T-helper 9 cell (primary cell): ENCODE measurements around the gene AGPAT3.

Experiments
- DNase-seq: peaks from one replicate; pipeline ENCODE4 v3.0.0-alpha.2; 2020

The AGPAT3 gene

GRCh38 chr21:44000360-44000759 lies 135.3 kb downstream of the AGPAT3 start:
- no peak for DNase-seq

GRCh38 chr21:44002511-44002910 lies 137.5 kb downstream of the AGPAT3 start:
- no peak for DNase-seq

GRCh38 chr21:44003307-44003966 lies 138.4 kb downstream of the AGPAT3 start:
- no peak for DNase-seq

GRCh38 chr21:44005071-44005470 lies 140.0 kb downstream of the AGPAT3 start:
- no peak for DNase-seq

- DNase-seq, result no peak
Observed at GRCh38 chr21:44005593-44005992, 140.6 kb downstream of the AGPAT3 start.

GRCh38 chr21:44006017-44006619 lies 141.1 kb downstream of the AGPAT3 start:
- no peak for DNase-seq

- no peak for DNase-seq
Observed at GRCh38 chr21:44006656-44007055, 141.6 kb downstream of the AGPAT3 start.

- no peak for DNase-seq
Observed at GRCh38 chr21:44010429-44010828, 145.4 kb downstream of the AGPAT3 start.

GRCh38 chr21:44011123-44011522 lies 146.1 kb downstream of the AGPAT3 start:
- no peak for DNase-seq

- peak; percentile 67 for DNase-seq
Observed at GRCh38 chr21:44011579-44012473, 146.8 kb downstream of the AGPAT3 start, which contains the start of gene TRAPPC10. Gene TRAPPC10 (plus strand): TSS chr21:44012309. CDS start chr21:44012494, 185 bp downstream.

- peak; percentile 70 for DNase-seq
Observed at GRCh38 chr21:44012474-44013379, 147.7 kb downstream of the AGPAT3 start.

- peak; percentile 19 for DNase-seq
Observed at GRCh38 chr21:44013380-44014088, 148.5 kb downstream of the AGPAT3 start.

GRCh38 chr21:44017601-44018000 lies 152.6 kb downstream of the AGPAT3 start:
- DNase-seq, result no peak

GRCh38 chr21:44018127-44018526 lies 153.1 kb downstream of the AGPAT3 start:
- no peak for DNase-seq

GRCh38 chr21:44018813-44019567 lies 154.0 kb downstream of the AGPAT3 start:
- no peak for DNase-seq

GRCh38 chr21:44019568-44019958 lies 154.5 kb downstream of the AGPAT3 start:
- DNase-seq, result no peak

GRCh38 chr21:44020551-44020950 lies 155.5 kb downstream of the AGPAT3 start:
- DNase-seq, result no peak

- no peak for DNase-seq
Observed at GRCh38 chr21:44021064-44021463, 156.0 kb downstream of the AGPAT3 start.

- no peak for DNase-seq
Observed at GRCh38 chr21:44024257-44024656, 159.2 kb downstream of the AGPAT3 start.

- DNase-seq, result no peak
Observed at GRCh38 chr21:44024887-44025353, 159.9 kb downstream of the AGPAT3 start.
